ENCODE results near the gene CBX4. TPM values are rescaled to one million over a fixed set of nuclear protein-coding genes. Genes with fewer than 3 reads are reported as not detected.
A peak's percentile ranks its signal among the peaks of the same experiment; 100 is the strongest.

CBX4 gene
- total and polyA plus RNA-seq, 7 donors: 1.9 to 7.8 (median 3.3) TPM

GRCh38 chr17:79878329-79878947 is 39.2 kb upstream of the CBX4 start:
- no peak for TF ChIP-seq CTCF (IDR thresholded peaks at IDR 0.05)
- WGBS, 3 donors: 80 to 87% (median 82%) methylated on average over 10 of the region's 10 CpGs
- no peaks in the 10 kb centered on the region for H3K4me1 ChIP-seq
- no peaks in the 10 kb centered on the region for H3K9me3 ChIP-seq
- no peak overlapping the region for H3K27ac ChIP-seq
- peaks cover 0 to 22% (median 4%) of the 10 kb centered on the region in 3 donors for H3K27me3 ChIP-seq (ENCODE audit: insufficient read depth in 3 of 3, low read length in 2 of 3)
- DNase-seq (no peak), ATAC-seq (no peak)
- no peak overlapping the region for H3K4me3 ChIP-seq
- no peaks in the 10 kb centered on the region for H3K36me3 ChIP-seq (ENCODE audit: insufficient read depth in 1 of 2, low read depth in 1 of 2)
- intact Hi-C loops (cut with DNase I): no loop called here

- intact Hi-C loops (cut with DNase I): no loop called here
- no peak for DNase-seq
- Histone ChIP-seq H3K27ac (no peak overlapping the region), H3K4me3 (no peak overlapping the region), H3K36me3 (ENCODE audit: insufficient read depth in 1 of 2, low read depth in 1 of 2) (no peaks in the 10 kb centered on the region), H3K9me3 (no peaks in the 10 kb centered on the region), H3K27me3 (ENCODE audit: insufficient read depth in 3 of 3, low read length in 2 of 3) (peaks cover 0 to 25% (median 4%) of the 10 kb centered on the region in 3 donors), H3K4me1 (no peaks in the 10 kb centered on the region)
- WGBS, 3 donors: 51 to 60% (median 55%) methylated on average over 6 of the region's 6 CpGs
- ATAC-seq: no peak
- TF ChIP-seq CTCF (IDR thresholded peaks at IDR 0.05): no peak
Measured at GRCh38 chr17:79877041-79877440, 37.8 kb upstream of the CBX4 start.

- no peak overlapping the region for H3K27ac ChIP-seq
- no peak for TF ChIP-seq CTCF (IDR thresholded peaks at IDR 0.05)
- ATAC-seq (no peak), DNase-seq (no peak)
- H3K27me3 ChIP-seq (ENCODE audit: insufficient read depth in 3 of 3, low read length in 2 of 3): peaks cover 0 to 25% (median 6%) of the 10 kb centered on the region in 3 donors
- no peaks in the 10 kb centered on the region for H3K36me3 ChIP-seq (ENCODE audit: insufficient read depth in 1 of 2, low read depth in 1 of 2)
- H3K9me3 ChIP-seq: no peaks in the 10 kb centered on the region
- WGBS, 3 donors: 81 to 87% (median 85%) methylated on average over 4 of the region's 4 CpGs
- H3K4me3 ChIP-seq: no peak overlapping the region
- intact Hi-C loops (cut with DNase I): no loop called here
- H3K4me1 ChIP-seq: no peaks in the 10 kb centered on the region
Measured at GRCh38 chr17:79875511-79875910, 36.3 kb upstream of the CBX4 start.

- intact Hi-C loops (cut with DNase I): no loop called here
- Histone ChIP-seq H3K9me3 (no peaks in the 10 kb centered on the region), H3K4me3 (no peak overlapping the region), H3K27ac (no peak overlapping the region), H3K36me3 (ENCODE audit: insufficient read depth in 1 of 2, low read depth in 1 of 2) (no peaks in the 10 kb centered on the region), H3K27me3 (ENCODE audit: insufficient read depth in 3 of 3, low read length in 2 of 3) (peaks cover 0 to 25% (median 6%) of the 10 kb centered on the region in 3 donors), H3K4me1 (no peaks in the 10 kb centered on the region)
- ATAC-seq: no peak
- no peak for DNase-seq
- WGBS, 3 donors: 40 to 49% (median 49%) methylated on average over 6 of the region's 6 CpGs
- peak; percentile 21 for TF ChIP-seq CTCF (IDR thresholded peaks at IDR 0.05)
Measured at GRCh38 chr17:79874329-79874981, 35.2 kb upstream of the CBX4 start.

All from psoas muscle (tissue), 8 donors.